ENCODE measurements around the gene HHIP. TPM values are rescaled to one million over a fixed set of nuclear protein-coding genes. Genes with fewer than 3 reads are reported as not detected.
A peak's percentile ranks its signal among the peaks of the same experiment; 100 is the strongest.

HHIP gene
- total and polyA plus RNA-seq, 8 donors = 0.12 to 25.3 (median 0.65) TPM

- Histone ChIP-seq H3K27ac (no peak overlapping the region), H3K36me3 (no peaks in the 10 kb centered on the region), H3K9me3 (no peaks in the 10 kb centered on the region), H3K4me3 (no peak overlapping the region), H3K4me1 (peaks cover 0 to 9% (median 0%) of the 10 kb centered on the region in 3 donors), H3K27me3 (no peaks in the 10 kb centered on the region)
- no peak for TF ChIP-seq CTCF (IDR thresholded peaks at IDR 0.05)
- DNase-seq (no peak), FAIRE-seq (no peak), ATAC-seq (no peak)
- intact Hi-C loops (cut with DNase I) = no loop called here
- 90 to 95% methylated on average over 2 of the region's 2 CpGs for WGBS, 2 donors
Measured at GRCh38 chr4:144655491-144655890, 9.5 kb downstream of the HHIP start.

- TF ChIP-seq CTCF (IDR thresholded peaks at IDR 0.05) = no peak
- WGBS, 2 donors = 11 to 18% methylated on average over 2 of the region's 2 CpGs
- FAIRE-seq (no peak), ATAC-seq (peak in 2 of 4 donors; percentile 35 to 63), DNase-seq (peak in 1 of 6 donors; percentile 9)
- H3K4me1 ChIP-seq = peaks cover 0 to 9% (median 0%) of the 10 kb centered on the region in 3 donors
- no peaks in the 10 kb centered on the region for H3K27me3 ChIP-seq
- intact Hi-C loops (cut with DNase I) = no loop called here
- no peaks in the 10 kb centered on the region for H3K36me3 ChIP-seq
- no peak overlapping the region for H3K27ac ChIP-seq
- no peak overlapping the region for H3K4me3 ChIP-seq
- H3K9me3 ChIP-seq = no peaks in the 10 kb centered on the region
Measured at GRCh38 chr4:144656850-144657249, 10.9 kb downstream of the HHIP start.

GRCh38 chr4:144658015-144658567 lies 12.1 kb downstream of the HHIP start:
- H3K27ac ChIP-seq = no peak overlapping the region
- WGBS, 2 donors = 96% methylated on average over 8 of the region's 8 CpGs
- intact Hi-C loops (cut with DNase I) = no loop called here
- H3K36me3 ChIP-seq = no peaks in the 10 kb centered on the region
- no peak for FAIRE-seq
- H3K4me3 ChIP-seq = no peak overlapping the region
- no peak for DNase-seq
- H3K4me1 ChIP-seq = peaks cover 0 to 9% (median 0%) of the 10 kb centered on the region in 3 donors
- no peak for TF ChIP-seq CTCF (IDR thresholded peaks at IDR 0.05)
- no peak for ATAC-seq
- no peaks in the 10 kb centered on the region for H3K9me3 ChIP-seq
- no peaks in the 10 kb centered on the region for H3K27me3 ChIP-seq

GRCh38 chr4:144658903-144659302 lies 12.9 kb downstream of the HHIP start:
- Histone ChIP-seq H3K4me3 (no peak overlapping the region), H3K27ac (no peak overlapping the region), H3K4me1 (peaks cover 0 to 5% (median 0%) of the 10 kb centered on the region in 3 donors), H3K27me3 (no peaks in the 10 kb centered on the region), H3K9me3 (no peaks in the 10 kb centered on the region), H3K36me3 (no peaks in the 10 kb centered on the region)
- no peak for TF ChIP-seq CTCF (IDR thresholded peaks at IDR 0.05)
- no peak for FAIRE-seq
- DNase-seq = no peak
- intact Hi-C loops (cut with DNase I) = no loop called here
- ATAC-seq = no peak
- WGBS, 2 donors = 0 to 51% methylated on average over 1 of the region's 1 CpG

GRCh38 chr4:144659447-144659846 lies 13.5 kb downstream of the HHIP start:
- intact Hi-C loops (cut with DNase I) = no loop called here
- Histone ChIP-seq H3K9me3 (no peaks in the 10 kb centered on the region), H3K27me3 (no peaks in the 10 kb centered on the region), H3K4me1 (peaks cover 0 to 5% (median 0%) of the 10 kb centered on the region in 3 donors), H3K4me3 (no peak overlapping the region), H3K36me3 (no peaks in the 10 kb centered on the region), H3K27ac (no peak overlapping the region)
- FAIRE-seq = no peak
- no peak for ATAC-seq
- DNase-seq = no peak
- 80 to 81% methylated on average over 5 of the region's 5 CpGs for WGBS, 2 donors
- TF ChIP-seq CTCF (IDR thresholded peaks at IDR 0.05) = no peak
